Activated CD8-positive, alpha-beta memory T cell treated with anti-CD3 and anti-CD28 coated beads for 4 hours (primary cell): ENCODE measurements around the gene SLC1A3.

Experiments
- DNase-seq, 2 donors: peaks; one replicate each; pipeline ENCODE4 v3.0.0-alpha.2; 2020; ENCODE audit warnings: low read depth in 2 of 2

SLC1A3 gene

GRCh38 chr5:36655161-36655560, 48.8 kb downstream of the SLC1A3 start:
- no peak for DNase-seq

GRCh38 chr5:36656556-36656955, 50.1 kb downstream of the SLC1A3 start:
- DNase-seq: no peak

- DNase-seq: no peak
These were observed 51.2 kb downstream of the SLC1A3 start for GRCh38 chr5:36657563-36657995.

- DNase-seq: no peak
These were observed 51.8 kb downstream of the SLC1A3 start for GRCh38 chr5:36658038-36658756.

- DNase-seq: no peak
These were observed 53.0 kb downstream of the SLC1A3 start for GRCh38 chr5:36659411-36659810.

GRCh38 chr5:36660397-36661049, 54.1 kb downstream of the SLC1A3 start:
- no peak for DNase-seq

GRCh38 chr5:36661456-36662220, 55.2 kb downstream of the SLC1A3 start:
- DNase-seq: no peak

- no peak for DNase-seq
These were observed 56.0 kb downstream of the SLC1A3 start for GRCh38 chr5:36662291-36662851.

- no peak for DNase-seq
These were observed 58.4 kb downstream of the SLC1A3 start for GRCh38 chr5:36664766-36665165.

- DNase-seq: no peak
These were observed 59.2 kb downstream of the SLC1A3 start for GRCh38 chr5:36665628-36666027.

- no peak for DNase-seq
These were observed 59.9 kb downstream of the SLC1A3 start for GRCh38 chr5:36666274-36666673.

- no peak for DNase-seq
These were observed 60.6 kb downstream of the SLC1A3 start for GRCh38 chr5:36666986-36667385.

GRCh38 chr5:36667824-36668223, 61.4 kb downstream of the SLC1A3 start:
- DNase-seq: no peak

- no peak for DNase-seq
These were observed 62.7 kb downstream of the SLC1A3 start for GRCh38 chr5:36669015-36669651.

- no peak for DNase-seq
These were observed 64.1 kb downstream of the SLC1A3 start for GRCh38 chr5:36670548-36670947.

GRCh38 chr5:36675282-36675681, 68.9 kb downstream of the SLC1A3 start:
- DNase-seq: no peak

- DNase-seq: no peak
These were observed 73.0 kb downstream of the SLC1A3 start for GRCh38 chr5:36679221-36679989.

GRCh38 chr5:36680066-36680465, 73.7 kb downstream of the SLC1A3 start:
- no peak for DNase-seq

- no peak for DNase-seq
These were observed 75.3 kb downstream of the SLC1A3 start for GRCh38 chr5:36681711-36682110.

GRCh38 chr5:36682499-36682898, 76.1 kb downstream of the SLC1A3 start:
- DNase-seq: no peak

GRCh38 chr5:36683821-36684434, 77.5 kb downstream of the SLC1A3 start:
- DNase-seq: no peak
